HCT116 (cell line): Measurements from ENCODE around the gene POLR3H.

ENCODE experiments used
- CBX3 ChIP-seq: IDR thresholded peaks from 2 replicates; pipeline ENCODE4 v1.6.1; 2012; ENCODE audit warnings: low read depth
- EGR1 ChIP-seq: IDR thresholded peaks from 2 replicates; pipeline ENCODE4 v1.6.1; 2012; ENCODE audit warnings: low read depth
- EZH2 ChIP-seq: fragments of 200-600 bp; sonication (generic); IDR thresholded peaks from 2 replicates; pipeline ENCODE4 v1.6.1; 2017; ENCODE audit warnings: antibody characterized with exemption, mixed run types
- EZH2phosphoT487 ChIP-seq: fragments of 200-600 bp; IDR thresholded peaks from 2 replicates; pipeline ENCODE4 v1.6.1; 2018; ENCODE audit warnings: antibody characterized with exemption, borderline replicate concordance
- JUND ChIP-seq: IDR thresholded peaks from 2 replicates; pipeline ENCODE4 v1.6.1; 2012
- POLR2A ChIP-seq: IDR thresholded peaks from 2 replicates; pipeline ENCODE4 v1.7.0; 2011; ENCODE audit warnings: borderline replicate concordance; ENCODE audit not compliant: insufficient read depth, insufficient read length; ENCODE audit errors: extremely low read depth
- POLR2AphosphoS5 ChIP-seq: IDR thresholded peaks from 2 replicates; pipeline ENCODE4 v1.6.1; 2011; ENCODE audit warnings: mild to moderate bottlenecking, low read depth, low read length, moderate library complexity
- YY1 ChIP-seq: IDR thresholded peaks from 2 replicates; pipeline ENCODE4 v1.6.1; 2011; ENCODE audit warnings: low read length, low read depth, moderate library complexity, mild to moderate bottlenecking; ENCODE audit not compliant: insufficient replicate concordance; ENCODE audit errors: extremely low read depth
- ZFX ChIP-seq: fragments of 450-650 bp; IDR thresholded peaks from 2 replicates; pipeline ENCODE4 v1.6.1; 2017
- TF ChIP-seq, protein P1 (sequence below), 3 experiments: fragments of 200-600 bp in 1 of 3; sonication (generic) in 1 of 3; IDR thresholded peaks in 2 of 3; conservative IDR thresholded peaks in 1 of 3; 2 replicates each; pipeline ENCODE4 v1.5.1; 2012 to 2017; ENCODE audit warnings: low read depth in 2 of 3, low read length in 2 of 3, antibody characterized with exemption in 1 of 3, borderline replicate concordance in 1 of 3, control low read depth in 1 of 3, mild to moderate bottlenecking in 1 of 3, mixed read lengths in 1 of 3, mixed run types in 1 of 3, moderate library complexity in 1 of 3; ENCODE audit not compliant: insufficient read depth in 1 of 3
- TF ChIP-seq, protein P2 (sequence below): IDR thresholded peaks from 2 replicates; pipeline ENCODE4 v1.6.1; 2012
- TF ChIP-seq, protein P3 (sequence below): IDR thresholded peaks from 2 replicates; pipeline ENCODE4 v1.6.1; 2012
- TF ChIP-seq, protein P4 (sequence below): IDR thresholded peaks from 2 replicates; pipeline ENCODE4 v1.6.1; 2012; ENCODE audit warnings: low read depth
- TF ChIP-seq, protein P5 (sequence below): IDR thresholded peaks from 2 replicates; pipeline ENCODE4 v1.6.1; 2011; ENCODE audit warnings: mild to moderate bottlenecking, low read length, moderate library complexity; ENCODE audit not compliant: insufficient replicate concordance; ENCODE audit errors: extremely low read depth

DNA sequence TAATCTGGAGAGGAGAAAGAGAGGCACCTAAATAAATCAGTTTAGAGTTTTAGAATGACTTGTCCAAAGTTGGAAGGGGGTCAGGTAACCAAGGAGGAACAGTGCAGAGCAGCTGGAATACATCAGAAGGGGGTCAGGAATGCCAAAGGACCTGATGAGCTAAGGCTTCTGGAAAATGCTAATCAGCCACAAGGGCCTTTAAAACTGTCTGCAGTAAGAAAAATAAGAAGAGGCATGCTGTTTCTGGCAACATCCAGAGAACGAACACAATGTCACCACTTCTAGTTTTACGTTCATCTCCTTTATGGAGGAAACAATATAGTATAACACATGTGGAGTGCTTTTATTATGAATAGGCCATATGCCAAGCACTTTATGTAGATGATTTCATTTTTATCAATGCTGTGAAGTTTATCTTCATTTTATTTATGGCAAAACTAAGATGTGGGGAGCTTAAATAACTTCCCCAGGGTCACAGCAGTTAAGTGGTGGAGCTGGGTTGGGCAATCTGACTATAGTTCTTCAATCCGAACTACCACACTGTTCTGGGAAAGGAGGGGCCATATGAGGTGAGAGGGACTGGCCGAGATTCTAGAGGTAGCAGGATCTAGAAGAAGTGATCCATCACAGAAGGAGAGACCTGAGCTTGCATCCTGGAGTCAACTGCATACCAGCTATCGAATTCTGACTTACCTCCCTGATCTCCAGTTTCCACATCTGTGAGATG is 52.7 kb downstream of the POLR3H start:
- no peak for TF ChIP-seq POLR2A
- TF ChIP-seq, protein P1, sequence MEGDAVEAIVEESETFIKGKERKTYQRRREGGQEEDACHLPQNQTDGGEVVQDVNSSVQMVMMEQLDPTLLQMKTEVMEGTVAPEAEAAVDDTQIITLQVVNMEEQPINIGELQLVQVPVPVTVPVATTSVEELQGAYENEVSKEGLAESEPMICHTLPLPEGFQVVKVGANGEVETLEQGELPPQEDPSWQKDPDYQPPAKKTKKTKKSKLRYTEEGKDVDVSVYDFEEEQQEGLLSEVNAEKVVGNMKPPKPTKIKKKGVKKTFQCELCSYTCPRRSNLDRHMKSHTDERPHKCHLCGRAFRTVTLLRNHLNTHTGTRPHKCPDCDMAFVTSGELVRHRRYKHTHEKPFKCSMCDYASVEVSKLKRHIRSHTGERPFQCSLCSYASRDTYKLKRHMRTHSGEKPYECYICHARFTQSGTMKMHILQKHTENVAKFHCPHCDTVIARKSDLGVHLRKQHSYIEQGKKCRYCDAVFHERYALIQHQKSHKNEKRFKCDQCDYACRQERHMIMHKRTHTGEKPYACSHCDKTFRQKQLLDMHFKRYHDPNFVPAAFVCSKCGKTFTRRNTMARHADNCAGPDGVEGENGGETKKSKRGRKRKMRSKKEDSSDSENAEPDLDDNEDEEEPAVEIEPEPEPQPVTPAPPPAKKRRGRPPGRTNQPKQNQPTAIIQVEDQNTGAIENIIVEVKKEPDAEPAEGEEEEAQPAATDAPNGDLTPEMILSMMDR (IDR thresholded peaks at IDR 0.05 in 2 of 3, conservative IDR thresholded peaks at IDR 0.05 in 1 of 3; ENCODE audit: borderline replicate concordance in 1 of 3, insufficient read depth in 1 of 3, low read depth in 2 of 3, low read length in 2 of 3), result no peak
- no peak for TF ChIP-seq EZH2
- TF ChIP-seq, protein P2, sequence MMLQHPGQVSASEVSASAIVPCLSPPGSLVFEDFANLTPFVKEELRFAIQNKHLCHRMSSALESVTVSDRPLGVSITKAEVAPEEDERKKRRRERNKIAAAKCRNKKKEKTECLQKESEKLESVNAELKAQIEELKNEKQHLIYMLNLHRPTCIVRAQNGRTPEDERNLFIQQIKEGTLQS, result no peak
- TF ChIP-seq YY1, result no peak
- TF ChIP-seq EZH2phosphoT487, result no peak
- TF ChIP-seq JUND, result no peak
- TF ChIP-seq CBX3, result no peak
- TF ChIP-seq, protein P3, sequence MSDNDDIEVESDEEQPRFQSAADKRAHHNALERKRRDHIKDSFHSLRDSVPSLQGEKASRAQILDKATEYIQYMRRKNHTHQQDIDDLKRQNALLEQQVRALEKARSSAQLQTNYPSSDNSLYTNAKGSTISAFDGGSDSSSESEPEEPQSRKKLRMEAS, result no peak
- TF ChIP-seq POLR2AphosphoS5, result no peak
- no peak for TF ChIP-seq EGR1
- no peak for TF ChIP-seq ZFX
- TF ChIP-seq, protein P4, sequence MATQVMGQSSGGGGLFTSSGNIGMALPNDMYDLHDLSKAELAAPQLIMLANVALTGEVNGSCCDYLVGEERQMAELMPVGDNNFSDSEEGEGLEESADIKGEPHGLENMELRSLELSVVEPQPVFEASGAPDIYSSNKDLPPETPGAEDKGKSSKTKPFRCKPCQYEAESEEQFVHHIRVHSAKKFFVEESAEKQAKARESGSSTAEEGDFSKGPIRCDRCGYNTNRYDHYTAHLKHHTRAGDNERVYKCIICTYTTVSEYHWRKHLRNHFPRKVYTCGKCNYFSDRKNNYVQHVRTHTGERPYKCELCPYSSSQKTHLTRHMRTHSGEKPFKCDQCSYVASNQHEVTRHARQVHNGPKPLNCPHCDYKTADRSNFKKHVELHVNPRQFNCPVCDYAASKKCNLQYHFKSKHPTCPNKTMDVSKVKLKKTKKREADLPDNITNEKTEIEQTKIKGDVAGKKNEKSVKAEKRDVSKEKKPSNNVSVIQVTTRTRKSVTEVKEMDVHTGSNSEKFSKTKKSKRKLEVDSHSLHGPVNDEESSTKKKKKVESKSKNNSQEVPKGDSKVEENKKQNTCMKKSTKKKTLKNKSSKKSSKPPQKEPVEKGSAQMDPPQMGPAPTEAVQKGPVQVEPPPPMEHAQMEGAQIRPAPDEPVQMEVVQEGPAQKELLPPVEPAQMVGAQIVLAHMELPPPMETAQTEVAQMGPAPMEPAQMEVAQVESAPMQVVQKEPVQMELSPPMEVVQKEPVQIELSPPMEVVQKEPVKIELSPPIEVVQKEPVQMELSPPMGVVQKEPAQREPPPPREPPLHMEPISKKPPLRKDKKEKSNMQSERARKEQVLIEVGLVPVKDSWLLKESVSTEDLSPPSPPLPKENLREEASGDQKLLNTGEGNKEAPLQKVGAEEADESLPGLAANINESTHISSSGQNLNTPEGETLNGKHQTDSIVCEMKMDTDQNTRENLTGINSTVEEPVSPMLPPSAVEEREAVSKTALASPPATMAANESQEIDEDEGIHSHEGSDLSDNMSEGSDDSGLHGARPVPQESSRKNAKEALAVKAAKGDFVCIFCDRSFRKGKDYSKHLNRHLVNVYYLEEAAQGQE, result no peak
- TF ChIP-seq, protein P5, sequence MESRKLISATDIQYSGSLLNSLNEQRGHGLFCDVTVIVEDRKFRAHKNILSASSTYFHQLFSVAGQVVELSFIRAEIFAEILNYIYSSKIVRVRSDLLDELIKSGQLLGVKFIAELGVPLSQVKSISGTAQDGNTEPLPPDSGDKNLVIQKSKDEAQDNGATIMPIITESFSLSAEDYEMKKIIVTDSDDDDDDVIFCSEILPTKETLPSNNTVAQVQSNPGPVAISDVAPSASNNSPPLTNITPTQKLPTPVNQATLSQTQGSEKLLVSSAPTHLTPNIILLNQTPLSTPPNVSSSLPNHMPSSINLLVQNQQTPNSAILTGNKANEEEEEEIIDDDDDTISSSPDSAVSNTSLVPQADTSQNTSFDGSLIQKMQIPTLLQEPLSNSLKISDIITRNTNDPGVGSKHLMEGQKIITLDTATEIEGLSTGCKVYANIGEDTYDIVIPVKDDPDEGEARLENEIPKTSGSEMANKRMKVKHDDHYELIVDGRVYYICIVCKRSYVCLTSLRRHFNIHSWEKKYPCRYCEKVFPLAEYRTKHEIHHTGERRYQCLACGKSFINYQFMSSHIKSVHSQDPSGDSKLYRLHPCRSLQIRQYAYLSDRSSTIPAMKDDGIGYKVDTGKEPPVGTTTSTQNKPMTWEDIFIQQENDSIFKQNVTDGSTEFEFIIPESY, result no peak
